Kidney (tissue), 14 donors: ENCODE results near the gene WAC. TPM values are rescaled to one million over a fixed set of nuclear protein-coding genes. Genes with fewer than 3 reads are reported as not detected.
"Not testable (repeated sequence)": the region's sequence is repeated elsewhere in the genome, so short reads cannot be mapped to it uniquely, and the experiment has no call there.

Experiments
- DNase-seq, 5 donors: peaks; one replicate each; pipeline ENCODE4 v3.0.0-alpha.2; 2013 to 2020
- FAIRE-seq: peaks from 2 replicates; lab custom pipeline; 2012; peaks lifted over from hg19 to GRCh38; lab: Jason Lieb, UNC
- H3K27ac ChIP-seq, 2 donors: one replicate each; pipeline ENCODE4 v1.7.0; 2013; ENCODE audit warnings: low read depth in 2 of 2, low read length in 2 of 2, inconsistent platforms in 1 of 2
- H3K27me3 ChIP-seq: one replicate; pipeline ENCODE4 v1.7.1; 2013; ENCODE audit warnings: low read length, inconsistent platforms; ENCODE audit not compliant: control insufficient read depth, insufficient read depth
- H3K36me3 ChIP-seq, 3 donors: one replicate each; pipeline versions ENCODE4 v1.7.0 to v1.7.1; 2013; ENCODE audit warnings: low read length in 3 of 3, control low read depth in 1 of 3, inconsistent platforms in 1 of 3; ENCODE audit not compliant: insufficient read depth in 3 of 3, control insufficient read depth in 2 of 3
- H3K4me1 ChIP-seq, 3 donors: one replicate each; pipeline versions ENCODE4 v1.7.0 to v1.7.1; 2013; ENCODE audit warnings: low read length in 3 of 3, inconsistent platforms in 1 of 3, low read depth in 1 of 3; ENCODE audit not compliant: control insufficient read depth in 2 of 3, insufficient read depth in 2 of 3
- H3K4me3 ChIP-seq, 3 donors: one replicate each; pipeline versions ENCODE4 v1.7.0 to v1.8.1; 2013; ENCODE audit warnings: low read length in 3 of 3, control low read depth in 1 of 3, inconsistent platforms in 1 of 3
- H3K9ac ChIP-seq, 3 donors: one replicate each; pipeline versions ENCODE4 v1.7.0 to v1.7.1; 2013; ENCODE audit warnings: low read length in 3 of 3, control low read depth in 1 of 3, inconsistent platforms in 1 of 3
- H3K9me3 ChIP-seq, 3 donors: one replicate each; pipeline versions ENCODE4 v1.7.0 to v1.7.1; 2013; ENCODE audit warnings: low read length in 3 of 3, control low read depth in 1 of 3, inconsistent platforms in 1 of 3; ENCODE audit not compliant: control insufficient read depth in 2 of 3, insufficient read depth in 1 of 3
- intact Hi-C: fragments of 100-400 bp; cut with DNase I; formaldehyde crosslinking; loops from one replicate; pipeline ENCODE4 v1.11.1; 2022
- polyA plus RNA-seq: library from polyadenylated mRNA; stranded (reverse); fragments of 350-450 nt; fragmentation: Illumina TruSeq; extraction: RNeasy Lipid Tissue Mini Kit (QIAGEN cat#74804); gene quantifications from one replicate; pipeline ENCODE4 v1.2.3, GENCODE V29; 2014; ENCODE audit warnings: low read depth, low replicate concordance; ENCODE audit not compliant: insufficient read depth
- total RNA-seq: library from RNA; stranded (reverse); fragmentation: NEBNext Ultra II Directional; extraction: Animal tissue kit (Norgen Biotek cat#: 25700); gene quantifications from one replicate; pipeline ENCODE4 v1.2.1, GENCODE V29; 2021
- TF ChIP-seq, protein P1 (sequence below): IDR thresholded peaks from 3 replicates; pipeline ENCODE4 v1.5.1; 2012; ENCODE audit warnings: mild to moderate bottlenecking, moderate library complexity, borderline replicate concordance; ENCODE audit not compliant: insufficient read depth; ENCODE audit errors: extremely low read depth
- donor health status: control.
- donor health status: control.
- donor health status: control.
- donor health status: control.
- donor health status: control.
- donor health status: DM: yes; HTN: yes; CAD: no.
- donor health status: Normal renal cell carcinoma (clear cell type).

WAC gene
- total and polyA plus RNA-seq, 2 donors from 2014 or later = 33.4 to 107 TPM

DNA sequence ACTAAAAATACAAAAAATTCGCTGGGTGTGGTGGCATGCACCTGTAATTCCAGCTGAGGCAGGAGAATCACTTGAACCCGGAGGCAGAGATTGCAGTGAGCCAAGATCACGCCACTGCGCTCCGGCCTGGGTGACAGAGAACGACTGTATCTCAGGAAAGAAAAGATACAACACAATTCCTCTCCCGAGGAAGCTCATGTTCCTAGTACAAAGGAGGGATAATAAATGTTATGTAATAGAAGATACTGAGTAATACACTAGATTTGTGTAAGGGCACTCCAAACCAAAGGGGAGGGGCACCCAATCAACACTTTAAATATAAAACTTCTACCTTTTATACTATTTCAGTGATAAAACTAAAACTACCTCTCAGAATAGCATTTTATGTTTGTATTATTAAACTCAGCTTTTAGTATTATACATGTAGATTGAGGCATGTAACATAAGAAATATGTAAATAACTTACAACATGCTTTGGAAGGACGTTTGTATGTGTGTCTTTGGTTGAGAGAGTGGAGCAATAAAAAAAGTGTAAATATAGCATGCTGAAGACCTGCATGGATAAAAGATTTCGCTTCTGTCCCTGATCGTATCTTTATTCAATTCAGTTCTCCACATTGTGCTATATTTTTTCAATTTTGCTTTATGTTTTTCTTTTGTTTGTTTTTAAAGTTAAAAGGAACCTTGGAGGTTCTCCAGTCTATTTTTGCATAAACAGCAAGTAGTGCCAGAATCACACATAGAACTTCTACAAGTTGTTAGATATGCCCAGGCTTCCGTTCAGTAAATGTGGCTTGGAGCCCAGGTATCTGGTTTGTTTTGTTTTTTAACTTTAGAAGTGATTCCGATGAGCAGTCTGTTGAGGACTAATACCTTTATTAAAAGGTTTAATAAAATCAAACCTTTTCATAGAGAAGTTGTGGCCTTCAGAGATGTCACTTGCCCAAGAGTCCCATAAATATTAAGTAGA is 71.9 kb downstream of the WAC start:
- Histone ChIP-seq H3K27ac (no peak overlapping the region), H3K36me3 (peaks cover 0 to 3% (median 0%) of the 10 kb centered on the region in 3 donors), H3K27me3 (no peaks in the 10 kb centered on the region), H3K9ac (no peak overlapping the region), H3K4me1 (no peaks in the 10 kb centered on the region), H3K4me3 (no peak overlapping the region), H3K9me3 (no peaks in the 10 kb centered on the region)
- TF ChIP-seq, protein P1, sequence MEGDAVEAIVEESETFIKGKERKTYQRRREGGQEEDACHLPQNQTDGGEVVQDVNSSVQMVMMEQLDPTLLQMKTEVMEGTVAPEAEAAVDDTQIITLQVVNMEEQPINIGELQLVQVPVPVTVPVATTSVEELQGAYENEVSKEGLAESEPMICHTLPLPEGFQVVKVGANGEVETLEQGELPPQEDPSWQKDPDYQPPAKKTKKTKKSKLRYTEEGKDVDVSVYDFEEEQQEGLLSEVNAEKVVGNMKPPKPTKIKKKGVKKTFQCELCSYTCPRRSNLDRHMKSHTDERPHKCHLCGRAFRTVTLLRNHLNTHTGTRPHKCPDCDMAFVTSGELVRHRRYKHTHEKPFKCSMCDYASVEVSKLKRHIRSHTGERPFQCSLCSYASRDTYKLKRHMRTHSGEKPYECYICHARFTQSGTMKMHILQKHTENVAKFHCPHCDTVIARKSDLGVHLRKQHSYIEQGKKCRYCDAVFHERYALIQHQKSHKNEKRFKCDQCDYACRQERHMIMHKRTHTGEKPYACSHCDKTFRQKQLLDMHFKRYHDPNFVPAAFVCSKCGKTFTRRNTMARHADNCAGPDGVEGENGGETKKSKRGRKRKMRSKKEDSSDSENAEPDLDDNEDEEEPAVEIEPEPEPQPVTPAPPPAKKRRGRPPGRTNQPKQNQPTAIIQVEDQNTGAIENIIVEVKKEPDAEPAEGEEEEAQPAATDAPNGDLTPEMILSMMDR = no peak
- FAIRE-seq = no peak
- no peak for DNase-seq
- intact Hi-C loops = no loop called here

DNA sequence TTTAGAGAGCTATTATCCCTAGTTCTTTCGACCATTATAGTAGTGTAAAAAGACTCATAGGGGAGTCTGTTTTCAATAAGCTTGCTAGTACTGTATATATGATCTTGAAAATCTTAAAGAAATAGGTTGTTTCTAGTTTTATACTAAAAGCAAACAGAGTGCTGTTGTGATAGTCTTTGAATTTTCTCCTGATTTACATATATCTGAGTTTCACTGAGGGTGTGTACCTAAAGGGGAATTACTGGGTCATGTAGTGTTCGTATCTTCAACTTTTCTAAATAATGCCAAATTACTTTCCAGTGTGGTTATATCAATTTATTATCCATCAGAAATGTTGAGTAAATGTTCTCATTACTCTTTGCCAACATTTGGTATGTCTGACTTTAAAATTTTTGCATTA is 73.7 kb downstream of the WAC start:
- Histone ChIP-seq H3K27me3 (no peaks in the 10 kb centered on the region), H3K27ac (no peak overlapping the region), H3K4me1 (no peaks in the 10 kb centered on the region), H3K36me3 (peaks cover under 1 to 9% (median 6%) of the 10 kb centered on the region in 3 donors), H3K4me3 (no peak overlapping the region), H3K9ac (no peak overlapping the region), H3K9me3 (no peaks in the 10 kb centered on the region)
- TF ChIP-seq, protein P1 = no peak
- DNase-seq (no peak), FAIRE-seq (no peak)
- intact Hi-C loops = no loop called here

DNA sequence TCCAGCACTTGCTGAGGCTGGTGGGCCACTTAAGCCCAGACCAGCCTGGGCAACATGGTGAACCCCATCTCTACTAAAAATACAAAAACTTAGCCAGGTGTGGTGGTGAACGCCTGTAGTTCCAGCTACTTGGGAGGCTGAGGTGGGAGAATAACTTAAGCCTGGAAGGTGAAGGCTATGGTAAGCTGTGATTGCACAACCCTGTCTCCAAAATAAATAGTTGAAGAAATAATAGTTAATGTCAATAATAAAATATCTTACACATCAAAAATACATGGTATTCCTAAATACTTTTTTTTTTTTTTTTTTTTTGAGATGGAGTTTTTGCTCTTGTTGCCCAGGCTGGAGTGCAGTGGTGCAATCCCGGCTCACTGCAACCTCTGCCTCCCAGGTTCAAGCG is 76.7 kb downstream of the WAC start:
- H3K4me3 ChIP-seq, FAIRE-seq, H3K4me1 ChIP-seq, H3K27me3 ChIP-seq, intact Hi-C loops, H3K9ac ChIP-seq, H3K27ac ChIP-seq, DNase-seq, H3K9me3 ChIP-seq: not testable (repeated sequence)
- peaks cover 11 to 33% (median 19%) of the 10 kb centered on the region in 3 donors for H3K36me3 ChIP-seq

DNA sequence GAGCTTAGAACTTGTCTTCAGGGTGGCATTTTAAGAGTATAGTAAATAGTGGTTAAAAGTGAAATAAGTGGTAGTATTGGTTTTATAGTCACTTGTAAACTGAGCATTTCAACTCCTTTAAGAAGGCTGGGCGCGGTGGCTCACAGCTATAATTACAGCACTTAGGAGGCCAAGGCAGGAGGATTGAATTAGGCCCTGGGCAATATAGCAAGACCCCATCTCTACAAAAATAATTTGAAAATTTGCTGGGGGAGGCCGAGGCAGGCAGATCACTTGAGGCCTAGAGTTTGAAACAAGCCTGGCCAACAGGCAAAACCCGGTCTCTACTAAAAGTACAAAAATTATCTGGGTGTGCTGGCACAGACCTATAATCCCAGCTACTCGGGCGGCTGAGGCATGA is 80.0 kb downstream of the WAC start:
- TF ChIP-seq, protein P1 = no peak
- no peak for FAIRE-seq
- peaks cover 22 to 57% (median 32%) of the 10 kb centered on the region in 3 donors for H3K36me3 ChIP-seq

More for the DNA sequence above, 80.0 kb downstream of the WAC start:
- Histone ChIP-seq H3K9me3 (no peaks in the 10 kb centered on the region), H3K4me1 (no peaks in the 10 kb centered on the region), H3K27ac (no peak overlapping the region), H3K9ac (no peak overlapping the region), H3K4me3 (no peak overlapping the region), H3K27me3 (no peaks in the 10 kb centered on the region)
- intact Hi-C loops = no loop called here
- DNase-seq = no peak
